ENCODE results near the gene OR6C68.

DNA sequence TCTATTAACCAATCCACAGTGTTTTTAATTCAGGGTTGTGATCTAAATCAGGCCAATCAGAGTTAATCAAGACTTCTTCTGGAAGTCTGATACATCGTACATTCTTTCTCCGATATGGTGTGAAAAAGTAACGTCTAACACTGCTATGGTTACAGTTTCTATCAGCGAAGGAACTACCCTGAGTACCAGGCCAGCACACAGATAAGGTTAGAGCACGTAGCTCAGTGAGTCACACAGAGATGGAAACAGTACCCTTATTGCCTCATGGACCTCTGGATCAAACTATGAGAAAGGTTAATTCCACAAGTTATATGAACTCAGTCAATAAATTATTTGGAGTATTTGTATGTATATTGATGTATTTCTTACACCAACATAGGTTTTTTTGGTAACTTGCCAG is 3.3 kb downstream of the OR6C68 start:
- TF ChIP-seq, protein P1, sequence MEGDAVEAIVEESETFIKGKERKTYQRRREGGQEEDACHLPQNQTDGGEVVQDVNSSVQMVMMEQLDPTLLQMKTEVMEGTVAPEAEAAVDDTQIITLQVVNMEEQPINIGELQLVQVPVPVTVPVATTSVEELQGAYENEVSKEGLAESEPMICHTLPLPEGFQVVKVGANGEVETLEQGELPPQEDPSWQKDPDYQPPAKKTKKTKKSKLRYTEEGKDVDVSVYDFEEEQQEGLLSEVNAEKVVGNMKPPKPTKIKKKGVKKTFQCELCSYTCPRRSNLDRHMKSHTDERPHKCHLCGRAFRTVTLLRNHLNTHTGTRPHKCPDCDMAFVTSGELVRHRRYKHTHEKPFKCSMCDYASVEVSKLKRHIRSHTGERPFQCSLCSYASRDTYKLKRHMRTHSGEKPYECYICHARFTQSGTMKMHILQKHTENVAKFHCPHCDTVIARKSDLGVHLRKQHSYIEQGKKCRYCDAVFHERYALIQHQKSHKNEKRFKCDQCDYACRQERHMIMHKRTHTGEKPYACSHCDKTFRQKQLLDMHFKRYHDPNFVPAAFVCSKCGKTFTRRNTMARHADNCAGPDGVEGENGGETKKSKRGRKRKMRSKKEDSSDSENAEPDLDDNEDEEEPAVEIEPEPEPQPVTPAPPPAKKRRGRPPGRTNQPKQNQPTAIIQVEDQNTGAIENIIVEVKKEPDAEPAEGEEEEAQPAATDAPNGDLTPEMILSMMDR (IDR thresholded peaks at IDR 0.05; ENCODE audit: low read depth, low read length): no peak
- TF ChIP-seq POLR2A (IDR thresholded peaks at IDR 0.05; ENCODE audit: extremely low read depth, insufficient read length): no peak
